RWPE1 (cell line): ENCODE data around the gene SPPL2C.

Experiments used
- CTCF ChIA-PET: fragments of 350-600 bp; sonication (Branson Sonifier 250); formaldehyde crosslinking; extraction: SDS; loops from one replicate; lab custom pipeline; 2021; lab: Yijun Ruan, JAX
- POLR2A ChIA-PET: fragments of 400-600 bp; formaldehyde crosslinking; extraction: SDS; loops from one replicate; lab custom pipeline; 2020; ENCODE audit warnings: antibody characterized with exemption; ENCODE audit not compliant: low non-redundant PET; lab: Yijun Ruan, JAX
- DNase-seq: peaks from one replicate; pipeline ENCODE4 v3.0.0; 2012; ENCODE audit warnings: low spot score
- H3K27ac ChIP-seq: fragments of 450-650 bp; 2 replicates; pipeline ENCODE4 v1.5.1; 2017
- TF ChIP-seq, protein P1 (sequence below): fragments of 450-650 bp; conservative IDR thresholded peaks from 2 replicates; pipeline ENCODE4 v1.5.1; 2017; ENCODE audit warnings: low read depth, mild to moderate bottlenecking

The SPPL2C gene, protein sequence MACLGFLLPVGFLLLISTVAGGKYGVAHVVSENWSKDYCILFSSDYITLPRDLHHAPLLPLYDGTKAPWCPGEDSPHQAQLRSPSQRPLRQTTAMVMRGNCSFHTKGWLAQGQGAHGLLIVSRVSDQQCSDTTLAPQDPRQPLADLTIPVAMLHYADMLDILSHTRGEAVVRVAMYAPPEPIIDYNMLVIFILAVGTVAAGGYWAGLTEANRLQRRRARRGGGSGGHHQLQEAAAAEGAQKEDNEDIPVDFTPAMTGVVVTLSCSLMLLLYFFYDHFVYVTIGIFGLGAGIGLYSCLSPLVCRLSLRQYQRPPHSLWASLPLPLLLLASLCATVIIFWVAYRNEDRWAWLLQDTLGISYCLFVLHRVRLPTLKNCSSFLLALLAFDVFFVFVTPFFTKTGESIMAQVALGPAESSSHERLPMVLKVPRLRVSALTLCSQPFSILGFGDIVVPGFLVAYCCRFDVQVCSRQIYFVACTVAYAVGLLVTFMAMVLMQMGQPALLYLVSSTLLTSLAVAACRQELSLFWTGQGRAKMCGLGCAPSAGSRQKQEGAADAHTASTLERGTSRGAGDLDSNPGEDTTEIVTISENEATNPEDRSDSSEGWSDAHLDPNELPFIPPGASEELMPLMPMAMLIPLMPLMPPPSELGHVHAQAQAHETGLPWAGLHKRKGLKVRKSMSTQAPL

DNA sequence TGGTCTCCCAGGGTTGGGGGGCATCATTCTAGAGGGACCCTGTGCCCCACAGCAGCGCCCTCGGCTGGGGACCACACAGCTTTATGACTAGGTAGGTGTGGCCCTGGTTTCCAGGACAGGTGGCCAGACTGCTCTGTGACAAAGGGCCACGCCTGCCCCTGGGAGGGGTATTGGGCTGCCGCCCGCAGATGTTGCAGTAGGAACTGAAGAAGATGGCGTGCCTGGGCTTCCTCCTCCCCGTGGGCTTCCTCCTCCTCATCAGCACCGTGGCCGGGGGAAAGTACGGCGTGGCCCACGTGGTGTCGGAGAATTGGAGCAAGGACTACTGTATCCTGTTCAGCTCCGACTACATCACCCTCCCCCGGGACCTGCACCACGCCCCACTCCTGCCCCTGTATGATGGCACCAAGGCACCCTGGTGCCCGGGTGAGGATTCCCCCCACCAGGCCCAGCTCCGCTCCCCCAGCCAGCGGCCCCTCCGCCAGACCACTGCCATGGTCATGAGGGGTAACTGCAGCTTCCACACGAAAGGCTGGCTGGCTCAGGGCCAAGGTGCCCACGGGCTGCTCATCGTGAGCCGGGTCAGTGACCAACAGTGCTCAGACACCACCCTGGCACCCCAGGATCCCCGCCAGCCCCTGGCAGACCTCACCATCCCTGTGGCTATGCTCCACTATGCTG, at the start of gene SPPL2C:
TSS of gene SPPL2C (plus strand) at position 187 of the 681 bp plus-strand sequence. CDS start at position 213, 26 bp downstream.
- TF ChIP-seq, protein P1, sequence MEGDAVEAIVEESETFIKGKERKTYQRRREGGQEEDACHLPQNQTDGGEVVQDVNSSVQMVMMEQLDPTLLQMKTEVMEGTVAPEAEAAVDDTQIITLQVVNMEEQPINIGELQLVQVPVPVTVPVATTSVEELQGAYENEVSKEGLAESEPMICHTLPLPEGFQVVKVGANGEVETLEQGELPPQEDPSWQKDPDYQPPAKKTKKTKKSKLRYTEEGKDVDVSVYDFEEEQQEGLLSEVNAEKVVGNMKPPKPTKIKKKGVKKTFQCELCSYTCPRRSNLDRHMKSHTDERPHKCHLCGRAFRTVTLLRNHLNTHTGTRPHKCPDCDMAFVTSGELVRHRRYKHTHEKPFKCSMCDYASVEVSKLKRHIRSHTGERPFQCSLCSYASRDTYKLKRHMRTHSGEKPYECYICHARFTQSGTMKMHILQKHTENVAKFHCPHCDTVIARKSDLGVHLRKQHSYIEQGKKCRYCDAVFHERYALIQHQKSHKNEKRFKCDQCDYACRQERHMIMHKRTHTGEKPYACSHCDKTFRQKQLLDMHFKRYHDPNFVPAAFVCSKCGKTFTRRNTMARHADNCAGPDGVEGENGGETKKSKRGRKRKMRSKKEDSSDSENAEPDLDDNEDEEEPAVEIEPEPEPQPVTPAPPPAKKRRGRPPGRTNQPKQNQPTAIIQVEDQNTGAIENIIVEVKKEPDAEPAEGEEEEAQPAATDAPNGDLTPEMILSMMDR = no peak
- H3K27ac ChIP-seq = no peak within 1 kb of the TSS
- no peak for DNase-seq
- CTCF ChIA-PET = interaction anchor here (0.7 kb wide), 1 partner anchor 123 kb away, joined by 4 read pairs; no protein-coding TSS in a partner anchor
- POLR2A ChIA-PET = no interaction called here

DNA sequence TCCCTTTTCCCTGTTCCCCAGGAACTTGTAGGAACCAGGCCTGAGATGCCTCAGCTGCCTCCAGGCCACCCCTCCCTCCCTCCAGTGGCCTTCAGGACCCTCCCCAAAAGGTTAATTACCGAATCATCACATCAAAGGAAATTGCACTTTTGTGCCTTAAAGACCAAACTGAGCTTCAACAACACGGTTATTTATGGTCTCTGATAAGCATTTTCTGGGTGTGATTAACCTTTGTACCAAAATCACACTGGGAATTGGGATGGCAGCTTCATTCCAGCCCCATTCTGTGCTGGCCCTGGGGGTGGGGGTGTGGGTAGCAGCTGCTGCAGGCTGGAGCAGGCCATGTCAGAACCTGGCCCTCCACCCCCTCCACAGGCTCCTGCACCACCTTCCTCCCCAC, 43.9 kb upstream of the SPPL2C start:
- CTCF ChIA-PET = interaction anchor here (0.5 kb wide), 1 partner anchor 1084 kb away, joined by 5 read pairs; no protein-coding TSS in a partner anchor
- TF ChIP-seq, protein P1 = no peak
- POLR2A ChIA-PET = no interaction called here
- no peak overlapping the region for H3K27ac ChIP-seq
- DNase-seq = no peak

DNA sequence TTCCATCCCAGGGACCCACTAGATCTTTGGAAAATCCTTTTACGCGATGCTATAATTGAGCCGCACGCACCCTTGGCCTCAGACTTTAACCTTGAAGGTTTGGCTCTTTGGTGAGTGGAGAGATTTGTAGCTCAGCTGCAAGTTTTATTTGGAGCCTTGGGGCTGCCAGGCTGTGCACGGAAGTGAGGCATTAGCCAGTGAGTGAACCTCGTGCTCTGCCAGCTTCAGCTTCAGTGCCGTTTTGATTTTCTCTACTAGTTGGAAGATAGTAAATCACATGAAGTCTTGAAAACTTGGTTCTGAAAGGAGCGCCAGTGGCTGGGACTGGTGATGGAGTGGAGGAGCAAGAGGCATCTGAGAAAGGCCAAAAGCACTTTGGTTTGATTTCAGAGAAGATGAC, 43.3 kb upstream of the SPPL2C start:
- ChIA-PET POLR2A (no interaction called here), CTCF (interaction anchor here (0.5 kb wide), 1 partner anchor 1083 kb away, joined by 5 read pairs; no protein-coding TSS in a partner anchor)
- DNase-seq = no peak
- TF ChIP-seq, protein P1 = no peak
- H3K27ac ChIP-seq = no peak overlapping the region

DNA sequence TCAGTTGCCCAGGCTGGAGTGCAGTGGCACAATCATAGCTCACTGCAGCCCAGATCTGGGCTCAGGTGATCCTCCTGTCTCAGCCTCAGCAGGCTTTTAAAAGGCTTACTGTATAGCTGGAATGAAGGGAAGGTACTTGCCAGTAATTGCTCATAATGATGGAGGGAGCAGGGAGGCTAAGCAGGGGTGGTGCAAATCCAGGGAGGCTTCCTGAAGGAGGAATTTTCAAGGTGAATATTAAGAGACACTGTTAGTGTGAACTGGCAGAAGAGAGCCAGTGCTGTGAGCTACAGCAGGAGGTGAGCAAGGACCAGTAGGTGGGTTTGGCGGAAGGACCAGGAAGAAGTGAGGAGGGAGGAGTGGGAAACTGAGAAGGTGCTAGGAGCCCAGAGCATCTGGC, 35.8 kb upstream of the SPPL2C start:
- H3K27ac ChIP-seq = no peak overlapping the region
- TF ChIP-seq, protein P1 = no peak
- ChIA-PET POLR2A (no interaction called here), CTCF (no interaction called here)
- no peak for DNase-seq

DNA sequence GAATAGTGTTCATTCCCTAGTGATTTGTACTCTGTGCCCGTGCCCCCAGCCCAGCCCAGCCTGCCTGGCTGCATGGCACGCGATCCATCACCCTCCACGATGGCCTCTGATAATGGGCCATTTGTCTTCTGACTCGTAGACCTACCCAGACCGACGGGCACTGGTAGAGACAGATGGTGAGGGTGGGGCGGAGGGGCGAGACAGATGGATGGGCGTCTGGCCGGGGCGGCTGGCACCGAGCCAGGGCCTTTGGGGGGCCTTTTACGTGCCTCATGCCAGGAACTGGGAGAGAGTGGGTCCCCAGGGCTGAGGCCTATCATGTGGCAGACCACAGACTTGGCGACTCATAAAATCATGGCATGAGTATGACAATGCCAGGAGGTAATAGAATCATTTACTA, 35.2 kb upstream of the SPPL2C start:
- no peak overlapping the region for H3K27ac ChIP-seq
- TF ChIP-seq, protein P1 = no peak
- no peak for DNase-seq
- POLR2A ChIA-PET = no interaction called here
- CTCF ChIA-PET = no interaction called here

DNA sequence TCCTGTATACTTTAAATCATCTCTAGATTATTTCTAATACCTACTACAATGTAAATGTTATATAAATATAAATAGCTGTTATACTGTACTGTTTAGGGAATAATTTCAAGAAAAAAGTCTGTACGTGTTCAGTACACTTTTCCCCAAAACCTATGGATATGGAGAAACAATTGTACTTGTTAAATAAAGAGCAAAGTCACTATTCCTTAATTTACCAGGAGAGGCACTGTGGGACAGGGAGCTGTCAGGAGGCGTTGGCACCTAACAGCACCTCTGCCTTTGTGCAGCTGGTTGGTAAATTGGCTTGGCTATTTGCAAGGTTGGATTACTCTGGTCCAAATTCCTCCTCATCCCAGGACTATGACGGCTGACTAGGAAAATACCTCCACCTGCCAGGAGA, 32.6 kb upstream of the SPPL2C start:
- CTCF ChIA-PET = interaction anchor here (0.6 to 0.7 kb wide), 3 partner anchors 24 to 172 kb away, joined by 3 to 4 read pairs (median 3); no protein-coding TSS in a partner anchor
- no peak overlapping the region for H3K27ac ChIP-seq
- TF ChIP-seq, protein P1 = peak; percentile 27; the same call in 1 of the 2 replicates
- POLR2A ChIA-PET = no interaction called here
- no peak for DNase-seq
